Measurements from ENCODE around the gene SF3B2. TPM values are rescaled to one million over a fixed set of nuclear protein-coding genes. Genes with fewer than 3 reads are reported as not detected.

Gene SF3B2
- total RNA-seq, 2 donors from 2014 or later: 112 to 255 TPM

DNA sequence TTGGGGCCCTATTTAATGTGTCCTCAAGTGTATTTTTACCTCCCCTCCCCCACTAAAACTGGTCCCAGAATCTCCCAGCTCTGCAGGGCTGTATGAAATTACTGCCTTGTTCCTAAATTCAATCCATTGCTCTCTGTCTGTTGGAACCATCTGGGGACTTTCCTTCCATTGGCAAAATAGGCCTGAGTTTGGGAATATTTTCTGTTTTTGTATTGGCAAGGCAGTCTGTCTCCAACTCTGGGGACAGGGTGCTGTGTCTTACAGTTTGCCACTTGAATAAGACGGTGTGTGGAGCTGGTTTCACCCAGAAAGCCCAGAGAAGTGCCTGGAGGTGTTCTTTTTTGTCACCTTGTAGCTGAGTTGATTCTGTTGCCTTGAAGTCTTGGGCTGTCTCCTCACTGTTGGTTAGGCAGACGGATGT is 19.2 kb downstream of the SF3B2 start:
- H3K4me1 ChIP-seq: peaks cover 31% of the 10 kb centered on the region
- intact Hi-C loops (cut with DNase I): no loop called here
- no peak for DNase-seq
- peak overlapping the region in 1 of 2 donors; percentile 84 for H3K4me3 ChIP-seq
- TF ChIP-seq POLR2A (IDR thresholded peaks at IDR 0.05): no peak
- TF ChIP-seq CTCF (IDR thresholded peaks at IDR 0.05): no peak
- no peaks in the 10 kb centered on the region for H3K9me3 ChIP-seq
- 31 to 44% methylated on average over 2 of the region's 2 CpGs for WGBS, 2 donors
- H3K36me3 ChIP-seq (replicated peaks in 1 of 2; ENCODE audit: insufficient read depth in 1 of 2, low read depth in 2 of 2): peaks cover 0 to 13% of the 10 kb centered on the region in 2 donors
- ATAC-seq: no peak
- no peaks in the 10 kb centered on the region for H3K27me3 ChIP-seq
- peak overlapping the region in 3 of 4 donors; percentile 79 to 95 (median 87) for H3K27ac ChIP-seq

GRCh38 chr11:66072081-66072480 is 19.9 kb downstream of the SF3B2 start:
- Histone ChIP-seq H3K27me3 (no peaks in the 10 kb centered on the region), H3K4me1 (peaks cover 31% of the 10 kb centered on the region), H3K9me3 (no peaks in the 10 kb centered on the region), H3K36me3 (replicated peaks in 1 of 2; ENCODE audit: insufficient read depth in 1 of 2, low read depth in 2 of 2) (peaks cover 0 to 7% of the 10 kb centered on the region in 2 donors), H3K4me3 (no peak overlapping the region), H3K27ac (peak overlapping the region in 1 of 4 donors; percentile 23)
- no peak for ATAC-seq
- WGBS, 2 donors: 94 to 96% methylated on average over 3 of the region's 3 CpGs
- TF ChIP-seq CTCF (IDR thresholded peaks at IDR 0.05) (no peak), POLR2A (IDR thresholded peaks at IDR 0.05) (no peak)
- no peak for DNase-seq
- intact Hi-C loops (cut with DNase I): no loop called here

DNA sequence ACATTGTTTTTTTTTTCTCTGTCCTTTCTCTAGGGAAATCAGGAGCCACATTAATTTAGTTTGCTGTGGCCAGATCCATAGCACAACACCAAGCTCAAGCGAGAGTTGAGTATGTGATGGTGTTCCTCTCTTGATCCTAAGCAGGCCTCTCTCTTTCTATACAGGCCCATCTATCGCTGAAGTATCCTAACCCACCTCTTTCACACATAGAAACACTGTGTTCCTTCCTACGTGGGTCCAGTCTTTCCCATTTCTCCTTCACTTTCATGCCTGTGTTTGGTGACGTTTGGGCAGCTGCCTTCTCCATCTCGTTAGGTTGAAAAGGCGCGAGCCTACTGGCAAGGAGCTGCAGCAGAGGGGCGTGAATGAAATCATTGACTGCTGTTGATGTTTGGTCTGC is 20.4 kb downstream of the SF3B2 start:
- Histone ChIP-seq H3K27ac (peak overlapping the region in 1 of 4 donors; percentile 23), H3K27me3 (no peaks in the 10 kb centered on the region), H3K4me1 (peaks cover 31% of the 10 kb centered on the region), H3K9me3 (no peaks in the 10 kb centered on the region), H3K4me3 (no peak overlapping the region), H3K36me3 (replicated peaks in 1 of 2; ENCODE audit: insufficient read depth in 1 of 2, low read depth in 2 of 2) (peaks cover 0 to 3% of the 10 kb centered on the region in 2 donors)
- intact Hi-C loops (cut with DNase I): no loop called here
- DNase-seq: no peak
- TF ChIP-seq POLR2A (IDR thresholded peaks at IDR 0.05) (no peak), CTCF (IDR thresholded peaks at IDR 0.05) (no peak)
- 69 to 73% methylated on average over 8 of the region's 8 CpGs for WGBS, 2 donors
- ATAC-seq: no peak

DNA sequence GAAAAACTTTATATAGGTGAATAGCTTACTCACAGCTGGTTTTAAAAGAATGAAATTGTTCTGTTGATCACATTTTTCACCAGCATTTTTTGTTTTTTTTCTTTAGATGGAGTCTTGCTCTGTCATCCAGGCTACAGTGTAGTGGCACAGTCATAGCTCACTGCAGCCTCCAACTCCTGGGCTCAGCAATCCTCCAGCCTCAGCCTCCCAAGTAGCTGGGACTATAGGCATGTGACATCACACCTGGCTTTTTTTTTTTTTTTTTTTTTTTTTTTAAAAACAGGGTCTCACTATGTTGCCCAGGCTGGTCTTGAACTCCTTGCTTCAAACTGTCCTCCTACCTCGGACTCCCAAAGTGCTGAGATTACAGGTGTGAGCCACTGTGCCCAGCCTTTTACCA is 21.5 kb downstream of the SF3B2 start:
- 83 to 100% methylated on average over 1 of the region's 1 CpG for WGBS, 2 donors
- DNase-seq: no peak
- Histone ChIP-seq H3K4me3 (no peak overlapping the region), H3K4me1 (peaks cover 20% of the 10 kb centered on the region), H3K27ac (no peak overlapping the region), H3K36me3 (replicated peaks in 1 of 2; ENCODE audit: insufficient read depth in 1 of 2, low read depth in 2 of 2) (no peaks in the 10 kb centered on the region), H3K27me3 (no peaks in the 10 kb centered on the region), H3K9me3 (no peaks in the 10 kb centered on the region)
- ATAC-seq: no peak
- TF ChIP-seq POLR2A (IDR thresholded peaks at IDR 0.05) (no peak), CTCF (IDR thresholded peaks at IDR 0.05) (no peak)
- intact Hi-C loops (cut with DNase I): no loop called here

DNA sequence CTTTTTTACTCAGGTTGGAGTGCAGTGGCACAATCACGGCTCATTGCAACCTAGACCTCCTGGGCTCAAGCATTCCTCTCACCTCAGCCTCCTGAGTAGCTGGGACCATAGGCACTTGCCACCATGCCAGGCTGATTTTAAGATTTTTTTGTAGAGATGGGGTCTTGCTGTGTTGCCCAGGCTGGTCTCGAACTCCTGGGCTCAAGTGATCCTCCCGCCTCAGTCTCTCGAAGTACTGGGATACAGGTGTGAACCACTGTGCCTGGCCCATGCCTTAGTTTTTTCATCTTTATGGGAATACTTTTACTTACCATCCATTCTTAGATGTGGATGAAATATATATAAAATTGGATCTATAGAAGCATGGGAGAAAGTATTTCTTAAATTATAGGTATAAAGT is 23.1 kb downstream of the SF3B2 start:
- whole genome bisulfite sequencing, 2 donors: 96% methylated on average over 4 of the region's 4 CpGs
- Histone ChIP-seq H3K9me3 (no peaks in the 10 kb centered on the region), H3K27ac (no peak overlapping the region), H3K36me3 (replicated peaks in 1 of 2; ENCODE audit: insufficient read depth in 1 of 2, low read depth in 2 of 2) (no peaks in the 10 kb centered on the region), H3K27me3 (no peaks in the 10 kb centered on the region), H3K4me3 (no peak overlapping the region), H3K4me1 (peaks cover 12% of the 10 kb centered on the region)
- TF ChIP-seq CTCF (IDR thresholded peaks at IDR 0.05) (no peak), POLR2A (IDR thresholded peaks at IDR 0.05) (no peak)
- no peak for DNase-seq
- ATAC-seq: no peak
- intact Hi-C loops (cut with DNase I): no loop called here

Measured in body of pancreas (tissue), 4 donors.